ENCODE results near the gene TMEFF2.

GRCh38 chr2:191959209-191959608 lies 235.5 kb downstream of the TMEFF2 start:
- TF ChIP-seq CTCF (IDR thresholded peaks at IDR 0.05; ENCODE audit: low read depth, low read length) (no peak), MAX (IDR thresholded peaks at IDR 0.05; ENCODE audit: low read depth, low read length) (no peak)

Measured in NB4 (cell line).